Liver (tissue), 3 donors: Measurements from ENCODE around the gene MMP25.

Experiments
- CTCF ChIP-seq: fragments of 150-350 bp; IDR thresholded peaks from 2 replicates; pipeline ENCODE4 v1.5.1; 2017; ENCODE audit warnings: improper control_type of control experiment, low read depth, low read length; ENCODE audit not compliant: missing input control
- JUND ChIP-seq, 2 donors: IDR thresholded peaks; 2 replicates each; pipeline ENCODE4 v1.6.1; 2016; ENCODE audit warnings: antibody characterized with exemption in 2 of 2
- MAX ChIP-seq: IDR thresholded peaks from 2 replicates; pipeline ENCODE4 v1.6.1; 2016; ENCODE audit warnings: antibody characterized with exemption
- RAD21 ChIP-seq, 2 donors: IDR thresholded peaks; 2 replicates each; pipeline ENCODE4 v1.6.1; 2016; ENCODE audit warnings: antibody characterized with exemption in 2 of 2, mild to moderate bottlenecking in 2 of 2
- SP1 ChIP-seq: IDR thresholded peaks from 2 replicates; pipeline ENCODE4 v1.6.1; 2018; ENCODE audit warnings: antibody characterized with exemption, mild to moderate bottlenecking
- donor health status: healthy.
- donor health status: healthy.

GRCh38 chr16:3065742-3066439, 19.5 kb downstream of the MMP25 start:
- no peak for TF ChIP-seq MAX
- no peak for TF ChIP-seq CTCF
- TF ChIP-seq JUND (IDR thresholded peaks at IDR 0.05), result no peak
- TF ChIP-seq SP1, result no peak
- TF ChIP-seq RAD21 (IDR thresholded peaks at IDR 0.05), result no peak
